PC-9 (cell line): ENCODE measurements around the gene GGACT.

ENCODE experiments used
- EZH2 ChIP-seq: fragments of 200-600 bp; sonication (generic); IDR thresholded peaks from 2 replicates; pipeline ENCODE4 v1.8.0; 2017; ENCODE audit warnings: antibody characterized with exemption, low read depth
- TF ChIP-seq, protein P1 (sequence below): fragments of 200-600 bp; sonication (generic); conservative IDR thresholded peaks from 2 replicates; pipeline ENCODE4 v1.6.1; 2017; ENCODE audit warnings: mixed run types, antibody characterized with exemption, mild to moderate bottlenecking, moderate library complexity

- TF ChIP-seq, protein P1, sequence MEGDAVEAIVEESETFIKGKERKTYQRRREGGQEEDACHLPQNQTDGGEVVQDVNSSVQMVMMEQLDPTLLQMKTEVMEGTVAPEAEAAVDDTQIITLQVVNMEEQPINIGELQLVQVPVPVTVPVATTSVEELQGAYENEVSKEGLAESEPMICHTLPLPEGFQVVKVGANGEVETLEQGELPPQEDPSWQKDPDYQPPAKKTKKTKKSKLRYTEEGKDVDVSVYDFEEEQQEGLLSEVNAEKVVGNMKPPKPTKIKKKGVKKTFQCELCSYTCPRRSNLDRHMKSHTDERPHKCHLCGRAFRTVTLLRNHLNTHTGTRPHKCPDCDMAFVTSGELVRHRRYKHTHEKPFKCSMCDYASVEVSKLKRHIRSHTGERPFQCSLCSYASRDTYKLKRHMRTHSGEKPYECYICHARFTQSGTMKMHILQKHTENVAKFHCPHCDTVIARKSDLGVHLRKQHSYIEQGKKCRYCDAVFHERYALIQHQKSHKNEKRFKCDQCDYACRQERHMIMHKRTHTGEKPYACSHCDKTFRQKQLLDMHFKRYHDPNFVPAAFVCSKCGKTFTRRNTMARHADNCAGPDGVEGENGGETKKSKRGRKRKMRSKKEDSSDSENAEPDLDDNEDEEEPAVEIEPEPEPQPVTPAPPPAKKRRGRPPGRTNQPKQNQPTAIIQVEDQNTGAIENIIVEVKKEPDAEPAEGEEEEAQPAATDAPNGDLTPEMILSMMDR: no peak
- TF ChIP-seq EZH2: no peak
Measured at GRCh38 chr13:100541897-100542825, 46.4 kb downstream of the GGACT start.
